Measurements from ENCODE around the gene GATA5.

Gene GATA5

GRCh38 chr20:62469352-62469751, 6.4 kb downstream of the GATA5 start:
- Histone ChIP-seq H3K9me3 (ENCODE audit: insufficient read depth, low read length) (no peaks in the 10 kb centered on the region), H3K9me2 (replicated peaks; ENCODE audit: insufficient read depth, low read length) (no peaks in the 10 kb centered on the region), H3K27me3 (ENCODE audit: low read length) (no peaks in the 10 kb centered on the region), H2AFZ (ENCODE audit: low read depth, low read length, severe bottlenecking) (no peak overlapping the region), H3K9ac (ENCODE audit: low read length) (no peak overlapping the region), H3K4me2 (ENCODE audit: low read depth, low read length, poor library complexity, severe bottlenecking) (no peak overlapping the region), H4K20me1 (ENCODE audit: low read depth, low read length) (no peaks in the 10 kb centered on the region), H3K27ac (ENCODE audit: low read depth, low read length) (no peak overlapping the region), H3K79me2 (ENCODE audit: insufficient read depth, low read length) (no peaks in the 10 kb centered on the region), H3F3A (ENCODE audit: insufficient read depth) (no peaks in the 10 kb centered on the region), H3K4me3 (ENCODE audit: insufficient read depth, low read length, poor library complexity, severe bottlenecking) (no peak overlapping the region), H3K36me3 (ENCODE audit: low read length) (no peaks in the 10 kb centered on the region)
- TF ChIP-seq EZH2phosphoT487 (conservative IDR thresholded peaks at IDR 0.05; ENCODE audit: low read length): no peak
- TF ChIP-seq CTCF (IDR thresholded peaks at IDR 0.05; ENCODE audit: insufficient read depth, low read length, poor library complexity, severe bottlenecking): no peak

- Histone ChIP-seq H3K4me3 (ENCODE audit: insufficient read depth, low read length, poor library complexity, severe bottlenecking) (no peak overlapping the region), H3K9ac (ENCODE audit: low read length) (no peak overlapping the region), H3K9me2 (replicated peaks; ENCODE audit: insufficient read depth, low read length) (no peaks in the 10 kb centered on the region), H3F3A (ENCODE audit: insufficient read depth) (no peaks in the 10 kb centered on the region), H3K9me3 (ENCODE audit: insufficient read depth, low read length) (no peaks in the 10 kb centered on the region), H3K27me3 (ENCODE audit: low read length) (no peaks in the 10 kb centered on the region), H3K27ac (ENCODE audit: low read depth, low read length) (no peak overlapping the region), H3K79me2 (ENCODE audit: insufficient read depth, low read length) (no peaks in the 10 kb centered on the region), H3K4me2 (ENCODE audit: low read depth, low read length, poor library complexity, severe bottlenecking) (no peak overlapping the region), H2AFZ (ENCODE audit: low read depth, low read length, severe bottlenecking) (no peak overlapping the region), H4K20me1 (ENCODE audit: low read depth, low read length) (no peaks in the 10 kb centered on the region), H3K36me3 (ENCODE audit: low read length) (no peaks in the 10 kb centered on the region)
- TF ChIP-seq EZH2phosphoT487 (conservative IDR thresholded peaks at IDR 0.05; ENCODE audit: low read length): no peak
- TF ChIP-seq CTCF (IDR thresholded peaks at IDR 0.05; ENCODE audit: insufficient read depth, low read length, poor library complexity, severe bottlenecking): no peak
Observed at GRCh38 chr20:62466806-62467537, 8.8 kb downstream of the GATA5 start.

- H3F3A ChIP-seq (ENCODE audit: insufficient read depth): no peaks in the 10 kb centered on the region
- no peaks in the 10 kb centered on the region for H3K9me2 ChIP-seq (replicated peaks; ENCODE audit: insufficient read depth, low read length)
- no peak overlapping the region for H3K9ac ChIP-seq (ENCODE audit: low read length)
- H2AFZ ChIP-seq (ENCODE audit: low read depth, low read length, severe bottlenecking): no peak overlapping the region
- H3K27ac ChIP-seq (ENCODE audit: low read depth, low read length): no peak overlapping the region
- TF ChIP-seq EZH2phosphoT487 (conservative IDR thresholded peaks at IDR 0.05; ENCODE audit: low read length) (no peak), CTCF (IDR thresholded peaks at IDR 0.05; ENCODE audit: insufficient read depth, low read length, poor library complexity, severe bottlenecking) (no peak)
- H3K9me3 ChIP-seq (ENCODE audit: insufficient read depth, low read length): no peaks in the 10 kb centered on the region
- H3K4me3 ChIP-seq (ENCODE audit: insufficient read depth, low read length, poor library complexity, severe bottlenecking): no peak overlapping the region
- no peak overlapping the region for H3K4me2 ChIP-seq (ENCODE audit: low read depth, low read length, poor library complexity, severe bottlenecking)
- no peaks in the 10 kb centered on the region for H3K36me3 ChIP-seq (ENCODE audit: low read length)
- H4K20me1 ChIP-seq (ENCODE audit: low read depth, low read length): no peaks in the 10 kb centered on the region
- H3K79me2 ChIP-seq (ENCODE audit: insufficient read depth, low read length): no peaks in the 10 kb centered on the region
- no peaks in the 10 kb centered on the region for H3K27me3 ChIP-seq (ENCODE audit: low read length)
Observed at GRCh38 chr20:62466072-62466760, 9.6 kb downstream of the GATA5 start.

All from SU-DHL-6 (cell line).